Measurements from ENCODE around the gene IRF2. TPM values are rescaled to one million over a fixed set of nuclear protein-coding genes. Genes with fewer than 3 reads are reported as not detected.

The IRF2 gene
- total RNA-seq, 1 donor from 2014 or later: 19.7 TPM

DNA sequence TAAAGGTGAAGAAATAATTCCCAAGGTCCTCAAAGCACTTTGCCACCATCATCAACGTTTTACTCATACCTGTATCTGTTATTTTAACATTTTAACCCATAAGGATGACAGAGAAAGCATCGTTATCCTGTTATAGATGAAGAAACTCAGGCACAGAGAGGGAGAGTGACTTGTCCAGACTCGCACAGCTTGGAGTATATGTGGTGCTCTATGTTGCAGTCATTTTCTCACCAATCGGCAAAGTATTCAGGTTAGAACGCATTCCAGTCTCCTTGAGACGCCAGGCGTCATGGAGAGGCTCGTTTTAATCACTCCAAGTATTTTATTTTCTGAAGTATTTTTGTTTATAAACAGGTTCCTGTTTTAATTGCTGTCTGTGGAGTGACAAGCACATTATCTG lies 73.5 kb downstream of the IRF2 start:
- Mint-ChIP-seq H3K9me3 (no peaks in the 10 kb centered on the region), H3K36me3 (peaks cover 45% of the 10 kb centered on the region), H3K27ac (no peak overlapping the region), H3K4me1 (ENCODE audit: unreplicated experiment) (peaks cover 27% of the 10 kb centered on the region), H3K4me3 (no peak overlapping the region), H3K27me3 (no peaks in the 10 kb centered on the region)
- DNase-seq (ENCODE audit: extremely low spot score, unreplicated experiment): no peak
- TF ChIP-seq, protein P1, sequence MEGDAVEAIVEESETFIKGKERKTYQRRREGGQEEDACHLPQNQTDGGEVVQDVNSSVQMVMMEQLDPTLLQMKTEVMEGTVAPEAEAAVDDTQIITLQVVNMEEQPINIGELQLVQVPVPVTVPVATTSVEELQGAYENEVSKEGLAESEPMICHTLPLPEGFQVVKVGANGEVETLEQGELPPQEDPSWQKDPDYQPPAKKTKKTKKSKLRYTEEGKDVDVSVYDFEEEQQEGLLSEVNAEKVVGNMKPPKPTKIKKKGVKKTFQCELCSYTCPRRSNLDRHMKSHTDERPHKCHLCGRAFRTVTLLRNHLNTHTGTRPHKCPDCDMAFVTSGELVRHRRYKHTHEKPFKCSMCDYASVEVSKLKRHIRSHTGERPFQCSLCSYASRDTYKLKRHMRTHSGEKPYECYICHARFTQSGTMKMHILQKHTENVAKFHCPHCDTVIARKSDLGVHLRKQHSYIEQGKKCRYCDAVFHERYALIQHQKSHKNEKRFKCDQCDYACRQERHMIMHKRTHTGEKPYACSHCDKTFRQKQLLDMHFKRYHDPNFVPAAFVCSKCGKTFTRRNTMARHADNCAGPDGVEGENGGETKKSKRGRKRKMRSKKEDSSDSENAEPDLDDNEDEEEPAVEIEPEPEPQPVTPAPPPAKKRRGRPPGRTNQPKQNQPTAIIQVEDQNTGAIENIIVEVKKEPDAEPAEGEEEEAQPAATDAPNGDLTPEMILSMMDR (conservative IDR thresholded peaks at IDR 0.05): no peak

DNA sequence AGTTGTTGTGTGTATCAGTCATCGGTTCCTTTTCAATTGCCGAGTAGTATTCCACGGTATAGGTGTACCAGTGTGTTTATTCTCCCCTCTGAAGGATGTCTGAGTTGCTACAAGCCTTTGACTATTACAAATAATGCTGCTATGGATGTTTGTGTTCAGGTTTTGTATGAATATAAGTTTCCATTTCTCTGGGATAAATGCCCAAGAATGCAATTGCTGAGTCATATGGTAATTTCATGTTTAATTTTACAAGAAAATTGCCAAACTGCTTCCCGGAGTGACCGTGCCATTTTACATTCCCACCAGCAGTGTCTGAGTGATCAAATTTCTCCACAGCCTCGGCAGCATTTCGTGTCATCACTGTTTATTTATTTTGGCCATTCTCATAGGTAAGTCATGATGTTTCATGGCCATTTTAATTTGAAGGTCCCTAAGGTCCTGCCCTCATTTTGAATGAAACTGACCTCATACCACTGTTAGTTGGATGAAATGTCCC lies 73.9 kb downstream of the IRF2 start:
- Mint-ChIP-seq H3K27ac (no peak overlapping the region), H3K27me3 (no peaks in the 10 kb centered on the region), H3K36me3 (peaks cover 47% of the 10 kb centered on the region), H3K4me3 (no peak overlapping the region), H3K9me3 (no peaks in the 10 kb centered on the region), H3K4me1 (ENCODE audit: unreplicated experiment) (peaks cover 25% of the 10 kb centered on the region)
- no peak for DNase-seq (ENCODE audit: extremely low spot score, unreplicated experiment)
- TF ChIP-seq, protein P1 (conservative IDR thresholded peaks at IDR 0.05): no peak

DNA sequence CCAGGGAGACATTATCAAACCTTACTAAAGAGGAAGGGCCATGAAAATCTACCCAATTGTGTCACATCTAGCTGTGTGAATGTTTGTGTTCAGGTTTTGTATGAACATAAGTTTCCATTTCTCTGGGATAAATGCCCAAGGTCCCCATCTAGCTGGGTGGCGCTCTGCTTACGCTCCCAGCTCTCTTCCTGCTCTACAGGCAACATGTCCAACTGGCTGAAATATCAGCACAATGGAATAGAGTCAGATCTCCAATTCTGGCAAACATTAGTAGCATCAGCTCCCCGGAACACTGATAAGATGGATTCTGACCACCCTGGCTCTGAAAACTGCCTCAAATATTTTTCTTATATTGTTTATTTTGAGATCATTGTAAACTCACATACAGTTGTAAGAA lies 74.8 kb downstream of the IRF2 start:
- TF ChIP-seq, protein P1 (conservative IDR thresholded peaks at IDR 0.05): no peak
- Mint-ChIP-seq H3K9me3 (no peaks in the 10 kb centered on the region), H3K4me3 (no peak overlapping the region), H3K27me3 (no peaks in the 10 kb centered on the region), H3K36me3 (peaks cover 48% of the 10 kb centered on the region), H3K27ac (no peak overlapping the region), H3K4me1 (ENCODE audit: unreplicated experiment) (peaks cover 22% of the 10 kb centered on the region)
- DNase-seq (ENCODE audit: extremely low spot score, unreplicated experiment): no peak

DNA sequence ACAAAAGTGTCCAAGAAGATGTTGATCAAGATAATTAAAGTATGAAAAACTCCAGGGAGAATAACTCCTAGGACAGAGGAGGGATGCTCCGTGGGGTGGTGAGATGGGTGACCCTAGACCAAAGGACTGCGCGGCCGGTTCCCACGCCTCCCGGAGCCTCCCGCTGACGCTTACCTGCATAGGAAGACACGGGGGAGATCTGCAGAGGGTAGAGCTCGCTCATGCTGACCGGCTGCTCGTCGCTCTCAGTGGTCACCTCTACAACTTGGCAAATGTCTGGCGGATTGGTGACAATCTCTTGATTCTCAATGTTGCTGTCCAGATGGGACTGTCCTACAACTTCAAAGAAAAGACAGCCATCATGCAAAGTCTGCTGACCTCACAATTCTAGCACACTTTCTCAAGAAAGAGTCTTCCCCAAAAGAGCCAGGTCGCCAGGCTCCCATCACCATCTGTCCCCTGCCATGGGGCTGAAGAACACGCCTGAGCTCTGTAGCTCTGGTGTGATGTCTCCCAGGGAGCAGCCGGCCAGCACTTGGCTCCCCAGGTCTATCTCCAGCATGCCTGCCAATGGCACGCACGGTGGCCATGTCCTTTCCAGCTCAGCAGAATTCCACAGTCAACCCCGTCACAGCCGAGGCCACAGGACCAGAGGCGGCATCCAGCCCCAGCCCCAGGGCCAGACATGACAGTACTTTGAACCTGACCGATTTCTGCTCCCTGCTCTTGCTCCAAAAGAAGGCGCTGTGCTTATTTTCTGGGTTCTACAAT lies 75.4 kb downstream of the IRF2 start:
- Mint-ChIP-seq H3K27ac (no peak overlapping the region), H3K4me1 (ENCODE audit: unreplicated experiment) (peaks cover 22% of the 10 kb centered on the region), H3K36me3 (peaks cover 53% of the 10 kb centered on the region), H3K9me3 (no peaks in the 10 kb centered on the region), H3K4me3 (no peak overlapping the region), H3K27me3 (no peaks in the 10 kb centered on the region)
- no peak for DNase-seq (ENCODE audit: extremely low spot score, unreplicated experiment)
- TF ChIP-seq, protein P1 (conservative IDR thresholded peaks at IDR 0.05): no peak

DNA sequence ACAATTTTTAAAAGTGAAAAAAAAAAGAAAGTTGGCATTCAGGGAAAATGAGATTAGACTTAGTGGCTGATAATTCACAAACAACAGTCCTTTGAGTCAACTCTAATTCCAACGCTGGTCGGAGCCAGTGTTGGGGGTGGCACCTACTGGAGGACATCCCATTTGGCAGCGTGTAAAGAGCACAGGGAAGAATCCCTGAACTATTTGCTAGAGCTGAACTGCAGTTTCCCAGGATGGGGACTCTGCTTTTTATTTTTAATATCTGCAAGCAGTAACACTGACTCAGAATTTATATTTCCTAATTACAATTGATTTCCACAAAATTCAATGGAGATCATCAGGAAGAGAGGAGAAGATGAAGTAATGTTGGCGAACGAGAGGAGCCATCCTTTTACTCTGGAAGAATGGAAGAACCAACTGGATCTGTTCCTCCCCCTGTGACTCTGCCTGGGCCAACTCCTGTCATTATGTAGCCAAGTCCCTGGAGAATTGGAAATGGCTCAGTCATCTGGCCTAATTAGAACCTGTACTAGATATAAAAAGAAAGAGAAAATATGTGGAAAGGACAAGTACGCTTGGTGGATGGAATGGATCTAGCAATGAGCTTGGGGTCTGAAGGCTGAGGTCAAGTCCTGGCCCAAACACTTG lies 76.7 kb downstream of the IRF2 start:
- Mint-ChIP-seq H3K27me3 (no peaks in the 10 kb centered on the region), H3K4me3 (no peak overlapping the region), H3K4me1 (ENCODE audit: unreplicated experiment) (peaks cover 16% of the 10 kb centered on the region), H3K9me3 (no peaks in the 10 kb centered on the region), H3K36me3 (peaks cover 51% of the 10 kb centered on the region), H3K27ac (no peak overlapping the region)
- TF ChIP-seq, protein P1 (conservative IDR thresholded peaks at IDR 0.05): no peak
- DNase-seq (ENCODE audit: extremely low spot score, unreplicated experiment): no peak

Data from type B pancreatic cell (in vitro differentiated cells).